Stimulated activated CD8-positive, alpha-beta memory T cell treated with anti-CD3 and anti-CD28 coated beads, Interleukin-4, amount 100 ng/mL, for 4 hours (primary cell): Measurements from ENCODE around the gene MPV17L2.

Experiments used
- DNase-seq, 2 donors: peaks; one replicate each; pipeline ENCODE4 v3.0.0-alpha.2; 2020; ENCODE audit warnings: low read depth in 2 of 2, low spot score in 1 of 2

MPV17L2 gene

GRCh38 chr19:18232540-18233223, 39.7 kb downstream of the MPV17L2 start:
- no peak for DNase-seq

- no peak for DNase-seq
These were observed 40.3 kb downstream of the MPV17L2 start for GRCh38 chr19:18233224-18233825.

GRCh38 chr19:18234194-18234593, 41.2 kb downstream of the MPV17L2 start:
- DNase-seq: no peak

- DNase-seq: no peak
These were observed 46.3 kb downstream of the MPV17L2 start for GRCh38 chr19:18239303-18239702.

GRCh38 chr19:18245297-18245696, 52.3 kb downstream of the MPV17L2 start:
- DNase-seq: no peak
